AG04450 (cell line): ENCODE measurements around the gene AP2B1. TPM values are rescaled to one million over a fixed set of nuclear protein-coding genes. Genes with fewer than 3 reads are reported as not detected.
A peak's percentile ranks its signal among the peaks of the same experiment; 100 is the strongest.

ENCODE experiments used
- CTCF ChIA-PET: fragments of 300-600, 350-600 bp; formaldehyde crosslinking; extraction: SDS; loops from one replicate; lab custom pipeline; 2022; ENCODE audit warnings: antibody characterized with exemption, inconsistent platforms; lab: Charles Lee
- POLR2A ChIA-PET: fragments of 350-600 bp; formaldehyde crosslinking; extraction: SDS; loops from one replicate; lab custom pipeline; 2021; ENCODE audit warnings: antibody characterized with exemption, inconsistent platforms; lab: Yijun Ruan, JAX
- DNase-seq: peaks from one replicate; pipeline ENCODE4 v3.0.0-alpha.2; 2011; ENCODE audit warnings: low read depth, low spot score
- H3K27ac ChIP-seq: one replicate; pipeline ENCODE4 v1.5.1; 2012; ENCODE audit warnings: low read depth, low read length, control low read depth
- H3K27me3 ChIP-seq: one replicate; pipeline ENCODE4 v1.6.0; 2012; ENCODE audit warnings: low read length; ENCODE audit not compliant: control insufficient read depth, insufficient read depth
- H3K4me3 ChIP-seq: 2 replicates; pipeline ENCODE4 v1.5.1; 2011; ENCODE audit warnings: mild to moderate bottlenecking, low read depth, low read length, control low read depth
- H3K9me3 ChIP-seq: 2 replicates; pipeline ENCODE4 v1.5.1; 2012; ENCODE audit warnings: low read length; ENCODE audit not compliant: control insufficient read depth, insufficient read depth
- polyA plus RNA-seq: library from polyadenylated mRNA; depleted of rRNA; stranded (reverse); fragments of >200 nt; gene quantifications from 2 replicates; pipeline ENCODE4 v1.2.3, GENCODE V29; 2011
- TF ChIP-seq, protein P1 (sequence below): IDR thresholded peaks from 2 replicates; pipeline ENCODE4 v1.5.1; 2011; ENCODE audit warnings: low read depth, low read length, control low read depth, inconsistent platforms

Gene AP2B1
- polyA plus RNA-seq, 1 experiment, result 258 TPM

DNA sequence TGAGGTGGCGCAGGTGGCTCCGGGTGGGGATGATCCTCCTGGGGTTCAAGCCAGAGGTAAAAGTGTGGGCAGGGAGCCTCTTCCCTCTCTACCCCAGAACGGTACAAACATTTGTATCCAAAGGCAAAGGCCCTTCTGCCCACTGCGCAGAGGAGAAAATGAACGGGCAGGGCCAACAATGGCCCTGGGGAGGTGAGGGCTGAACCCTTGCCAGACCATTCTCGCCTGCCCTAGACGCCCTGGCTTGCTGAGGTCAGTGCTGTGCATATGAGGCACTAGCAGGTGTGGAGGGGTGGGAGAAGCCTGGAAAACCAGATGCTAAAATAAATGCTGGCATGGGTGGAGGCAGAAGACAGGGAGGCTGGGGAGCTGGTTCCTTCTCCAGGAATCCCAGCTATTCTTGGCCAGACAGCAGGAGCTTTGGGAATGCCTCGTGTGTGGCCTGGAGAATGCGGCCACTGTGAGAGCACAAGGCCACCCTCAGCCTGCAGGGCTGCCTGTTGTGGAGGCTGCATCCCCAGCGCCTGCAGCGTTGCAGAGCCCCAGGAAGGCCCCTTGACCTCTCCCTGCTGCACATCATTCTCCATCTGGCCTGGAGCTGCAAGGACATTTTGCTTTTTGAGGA, 178.1 kb downstream of the AP2B1 start:
- POLR2A ChIA-PET, result interaction anchor here (0.6 to 2.5 kb wide), 2 partner anchors 39 to 44 kb away, joined by 9 to 24 read pairs; partner anchors contain the start of gene TAF15
- TF ChIP-seq, protein P1, sequence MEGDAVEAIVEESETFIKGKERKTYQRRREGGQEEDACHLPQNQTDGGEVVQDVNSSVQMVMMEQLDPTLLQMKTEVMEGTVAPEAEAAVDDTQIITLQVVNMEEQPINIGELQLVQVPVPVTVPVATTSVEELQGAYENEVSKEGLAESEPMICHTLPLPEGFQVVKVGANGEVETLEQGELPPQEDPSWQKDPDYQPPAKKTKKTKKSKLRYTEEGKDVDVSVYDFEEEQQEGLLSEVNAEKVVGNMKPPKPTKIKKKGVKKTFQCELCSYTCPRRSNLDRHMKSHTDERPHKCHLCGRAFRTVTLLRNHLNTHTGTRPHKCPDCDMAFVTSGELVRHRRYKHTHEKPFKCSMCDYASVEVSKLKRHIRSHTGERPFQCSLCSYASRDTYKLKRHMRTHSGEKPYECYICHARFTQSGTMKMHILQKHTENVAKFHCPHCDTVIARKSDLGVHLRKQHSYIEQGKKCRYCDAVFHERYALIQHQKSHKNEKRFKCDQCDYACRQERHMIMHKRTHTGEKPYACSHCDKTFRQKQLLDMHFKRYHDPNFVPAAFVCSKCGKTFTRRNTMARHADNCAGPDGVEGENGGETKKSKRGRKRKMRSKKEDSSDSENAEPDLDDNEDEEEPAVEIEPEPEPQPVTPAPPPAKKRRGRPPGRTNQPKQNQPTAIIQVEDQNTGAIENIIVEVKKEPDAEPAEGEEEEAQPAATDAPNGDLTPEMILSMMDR, result no peak
- no peak overlapping the region for H3K4me3 ChIP-seq
- peaks cover 33% of the 10 kb centered on the region for H3K27me3 ChIP-seq
- no peaks in the 10 kb centered on the region; the same call in 1 of the 2 replicates for H3K9me3 ChIP-seq
- DNase-seq, result no peak
- CTCF ChIA-PET, result interaction anchor here (1.0 to 13.6 kb wide), 10 partner anchors 10 to 196 kb away, joined by 3 to 478 read pairs (median 18); partner anchors contain the start of gene TAF15
- H3K27ac ChIP-seq, result no peak overlapping the region

DNA sequence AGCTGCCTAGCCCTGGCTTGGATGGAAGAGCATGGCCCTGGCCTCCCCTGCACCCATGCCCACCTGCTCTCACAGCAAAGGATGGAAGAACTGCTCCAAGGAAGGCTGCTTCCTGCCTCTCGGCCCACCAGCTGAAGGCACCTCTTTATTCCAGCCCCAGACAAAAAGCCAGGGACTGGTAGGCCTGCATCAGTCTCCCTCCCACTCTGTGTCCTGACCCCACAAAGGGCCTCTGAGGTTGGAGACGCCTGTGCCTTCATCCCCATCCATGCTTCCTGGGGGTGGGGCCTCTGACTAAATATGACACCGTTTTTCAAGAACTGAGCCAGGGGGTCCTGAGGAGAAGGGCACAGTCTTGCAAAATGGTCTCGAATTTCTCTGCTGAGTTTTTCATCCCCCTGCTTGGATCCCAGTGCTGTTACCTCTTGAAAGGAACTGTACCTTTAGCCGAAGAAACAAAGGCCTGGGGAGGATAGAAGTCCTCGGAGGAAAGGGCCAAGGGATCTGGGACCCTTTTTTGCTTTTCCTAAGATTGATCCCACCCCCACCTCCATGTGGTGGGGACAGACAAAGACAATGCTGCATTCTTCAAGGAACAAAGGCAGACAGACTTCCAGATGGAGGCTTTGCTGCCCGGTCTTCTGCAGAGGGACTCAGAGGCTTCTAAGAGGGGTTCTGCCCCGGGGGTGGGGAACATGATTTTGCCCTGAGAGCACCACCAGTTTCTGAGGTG, 178.8 kb downstream of the AP2B1 start:
- TF ChIP-seq, protein P1, result no peak
- CTCF ChIA-PET, result interaction anchor here (0.9 to 13.6 kb wide), 7 partner anchors 11 to 49 kb away, joined by 3 to 478 read pairs (median 6); partner anchors contain the start of gene TAF15
- H3K27ac ChIP-seq, result no peak overlapping the region
- no peaks in the 10 kb centered on the region; the same call in 1 of the 2 replicates for H3K9me3 ChIP-seq
- peaks cover 27% of the 10 kb centered on the region for H3K27me3 ChIP-seq
- H3K4me3 ChIP-seq, result no peak overlapping the region
- POLR2A ChIA-PET, result interaction anchor here (2.5 kb wide), 1 partner anchor 43 kb away, joined by 24 read pairs; the partner anchor contains the start of gene TAF15
- DNase-seq, result no peak

DNA sequence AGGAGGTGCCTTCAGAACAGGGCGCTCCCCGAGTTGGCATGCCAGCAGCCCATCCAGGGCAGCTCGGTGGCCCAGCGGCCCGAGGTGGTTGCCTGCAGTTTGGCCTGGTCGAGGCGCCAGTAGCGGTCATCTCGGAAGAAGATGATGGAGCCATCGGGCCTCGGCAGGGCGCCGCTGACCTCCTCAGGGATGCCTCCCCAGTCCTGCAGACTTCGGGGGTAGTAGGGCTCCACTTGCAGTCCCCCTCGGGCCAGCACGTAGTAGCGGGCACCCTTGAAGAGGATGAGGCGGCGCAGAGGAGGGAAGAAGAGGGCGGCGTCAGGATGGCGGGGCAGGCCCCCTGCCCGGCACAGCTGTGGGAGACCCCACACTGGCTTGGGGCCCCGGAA, 179.4 kb downstream of the AP2B1 start:
- POLR2A ChIA-PET, result interaction anchor here (1.0 kb wide), 1 partner anchor 42 kb away, joined by 10 read pairs; the partner anchor contains the start of gene TAF15
- Histone ChIP-seq H3K27me3 (peaks cover 27% of the 10 kb centered on the region), H3K27ac (no peak overlapping the region), H3K4me3 (no peak overlapping the region), H3K9me3 (no peaks in the 10 kb centered on the region; the same call in 1 of the 2 replicates)
- TF ChIP-seq, protein P1, result no peak
- CTCF ChIA-PET, result interaction anchor here (0.8 to 13.6 kb wide), 13 partner anchors 11 to 53 kb away, joined by 3 to 478 read pairs (median 4); partner anchors contain the start of gene TAF15
- no peak for DNase-seq

DNA sequence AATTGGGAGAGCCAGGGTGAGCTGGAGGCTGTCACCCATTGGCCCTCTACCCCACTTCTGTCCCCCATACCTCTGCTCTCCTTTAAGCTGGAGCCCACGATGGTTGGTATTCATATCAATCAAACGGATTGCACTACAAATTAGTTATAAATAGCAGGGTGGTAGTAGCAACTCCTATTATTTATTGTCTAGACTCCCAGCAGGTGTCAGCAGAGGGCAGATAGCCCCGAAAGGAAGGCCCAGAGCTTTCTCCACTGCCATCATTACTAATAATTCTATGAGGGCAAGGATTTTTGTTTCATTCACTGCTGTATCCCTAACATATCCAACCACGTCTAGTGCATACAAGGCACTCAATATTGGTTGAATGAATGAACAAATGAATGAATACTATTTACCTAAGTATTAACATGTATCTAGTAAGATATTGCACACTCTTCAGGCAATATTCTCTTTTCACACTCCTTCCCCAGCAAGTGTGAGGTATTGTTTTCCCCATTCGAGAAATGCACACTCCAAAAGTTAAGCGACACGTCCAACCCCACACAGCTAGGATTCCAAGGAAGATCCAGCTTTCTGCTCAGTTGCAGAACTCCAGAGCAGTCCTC, 179.9 kb downstream of the AP2B1 start:
- Histone ChIP-seq H3K27ac (no peak overlapping the region), H3K27me3 (peaks cover 30% of the 10 kb centered on the region), H3K4me3 (no peak overlapping the region), H3K9me3 (no peaks in the 10 kb centered on the region; the same call in 1 of the 2 replicates)
- ChIA-PET POLR2A (interaction anchor here (1.0 kb wide), 1 partner anchor 42 kb away, joined by 10 read pairs; the partner anchor contains the start of gene TAF15), CTCF (interaction anchor here (0.5 to 13.6 kb wide), 15 partner anchors 10 to 157 kb away, joined by 3 to 478 read pairs (median 4); partner anchors contain the start of gene TAF15)
- TF ChIP-seq, protein P1, result peak; percentile 72
- DNase-seq, result no peak
